IMR-90 (cell line): ENCODE measurements around the gene MAP1LC3B. TPM values are rescaled to one million over a fixed set of nuclear protein-coding genes. Genes with fewer than 3 reads are reported as not detected.

Experiments
- ATAC-seq: fragments of 200-7000 bp; cut with Tn5 transposase; 2 replicates; pipeline ENCODE4 v1.9.1; 2020; ENCODE audit warnings: low read depth, mild to moderate bottlenecking, moderate library complexity
- BruUV-seq: library from RNA; stranded (reverse); fragments of 400-500 nt; replicated peaks from 2 replicates; lab custom pipeline; 2021; lab: Mats Ljungman, UMichigan
- CTCF ChIA-PET: fragments of 300-600 bp; formaldehyde crosslinking; extraction: SDS; loops from one replicate; lab custom pipeline; 2021; ENCODE audit warnings: antibody characterized with exemption; lab: Yijun Ruan, JAX
- POLR2A ChIA-PET: fragments of 300-600 bp; sonication (Branson Sonifier 250); formaldehyde crosslinking; loops from one replicate; lab custom pipeline; 2022; ENCODE audit warnings: antibody characterized with exemption; ENCODE audit not compliant: unreplicated experiment; lab: Charles Lee
- DNase-seq: peaks from one replicate; pipeline ENCODE4 v3.0.0; 2013
- H2AFZ ChIP-seq: replicated peaks from 2 replicates; pipeline ENCODE3; 2013; ENCODE audit warnings: low read length, mild to moderate bottlenecking; ENCODE audit not compliant: poor library complexity
- H2AK5ac ChIP-seq: 2 replicates; pipeline ENCODE4 v1.6.1; 2013; ENCODE audit warnings: low read depth, low read length, inconsistent platforms
- H2AK9ac ChIP-seq: replicated peaks from 2 replicates; pipeline ENCODE3; 2013; ENCODE audit warnings: mild to moderate bottlenecking, low read depth, low read length, moderate library complexity; ENCODE audit not compliant: poor library complexity
- H2BK120ac ChIP-seq: 2 replicates; pipeline ENCODE4 v1.6.1; 2013; ENCODE audit warnings: low read depth, low read length, inconsistent platforms
- H2BK15ac ChIP-seq: 3 replicates; pipeline ENCODE4 v1.6.1; 2013; ENCODE audit warnings: low read depth, low read length, inconsistent platforms
- H2BK20ac ChIP-seq: 2 replicates; pipeline ENCODE4 v1.6.1; 2013; ENCODE audit warnings: low read depth, mild to moderate bottlenecking, inconsistent platforms, low read length, moderate library complexity
- H2BK5ac ChIP-seq: 2 replicates; pipeline ENCODE4 v1.6.1; 2013; ENCODE audit warnings: mild to moderate bottlenecking, low read depth, low read length, inconsistent platforms; ENCODE audit not compliant: poor library complexity, severe bottlenecking
- H3K14ac ChIP-seq: replicated peaks from 2 replicates; pipeline ENCODE4 v1.6.1; 2013; ENCODE audit warnings: low read depth, low read length, inconsistent platforms
- H3K18ac ChIP-seq: 2 replicates; pipeline ENCODE4 v1.6.1; 2013; ENCODE audit warnings: low read depth, low read length, control low read depth
- H3K23ac ChIP-seq: 2 replicates; pipeline ENCODE4 v1.6.1; 2013; ENCODE audit warnings: low read depth, low read length, inconsistent platforms
- H3K27ac ChIP-seq: 2 replicates; pipeline ENCODE4 v1.5.1; 2013; ENCODE audit warnings: mild to moderate bottlenecking, control low read depth, low read length; ENCODE audit not compliant: insufficient read depth
- H3K27me3 ChIP-seq: 2 replicates; pipeline ENCODE4 v1.6.1; 2013; ENCODE audit warnings: low read length; ENCODE audit not compliant: control insufficient read depth, insufficient read depth
- H3K36me3 ChIP-seq: 2 replicates; pipeline ENCODE4 v1.6.1; 2013; ENCODE audit warnings: low read length, mixed read lengths; ENCODE audit not compliant: control insufficient read depth, insufficient read depth
- H3K4ac ChIP-seq: 2 replicates; pipeline ENCODE4 v1.6.1; 2013; ENCODE audit warnings: low read depth, low read length, inconsistent platforms
- H3K4me1 ChIP-seq: 2 replicates; pipeline ENCODE4 v1.6.1; 2013; ENCODE audit warnings: low read length, mixed read lengths; ENCODE audit not compliant: control insufficient read depth, insufficient read depth
- H3K4me2 ChIP-seq: 2 replicates; pipeline ENCODE4 v1.6.1; 2013; ENCODE audit warnings: low read depth, mild to moderate bottlenecking, control low read depth, low read length, moderate library complexity
- H3K4me3 ChIP-seq: 2 replicates; pipeline ENCODE4 v1.5.1; 2013; ENCODE audit warnings: low read depth, mild to moderate bottlenecking, control low read depth, low read length, moderate library complexity; ENCODE audit not compliant: insufficient read depth
- H3K56ac ChIP-seq: 2 replicates; pipeline ENCODE4 v1.6.1; 2013; ENCODE audit warnings: low read length, inconsistent platforms; ENCODE audit not compliant: insufficient read depth; ENCODE audit errors: extremely low read depth
- H3K79me1 ChIP-seq, 2 experiments: 2 replicates each; pipeline ENCODE4 v1.6.1; 2013; ENCODE audit warnings: low read length in 2 of 2, inconsistent platforms in 1 of 2, low read depth in 1 of 2
- H3K9ac ChIP-seq: 2 replicates; pipeline ENCODE4 v1.6.1; 2013; ENCODE audit warnings: low read depth, low read length, control low read depth
- H3K9me1 ChIP-seq: 2 replicates; pipeline ENCODE4 v1.6.1; 2013; ENCODE audit warnings: low read length, inconsistent platforms; ENCODE audit not compliant: insufficient read depth
- H3K9me3 ChIP-seq: 2 replicates; pipeline ENCODE4 v1.6.1; 2013; ENCODE audit warnings: low read length; ENCODE audit not compliant: control insufficient read depth, insufficient read depth
- H4K20me1 ChIP-seq: 2 replicates; pipeline ENCODE4 v1.6.1; 2013; ENCODE audit warnings: low read length, inconsistent platforms; ENCODE audit not compliant: insufficient read depth
- H4K5ac ChIP-seq: 2 replicates; pipeline ENCODE4 v1.6.1; 2013; ENCODE audit warnings: mild to moderate bottlenecking, low read depth, low read length, control low read depth
- H4K8ac ChIP-seq, 2 experiments: 2 replicates each; pipeline ENCODE4 v1.6.1; 2013; ENCODE audit warnings: low read depth in 2 of 2, low read length in 2 of 2, control low read depth in 1 of 2, inconsistent platforms in 1 of 2
- H4K91ac ChIP-seq: 2 replicates; pipeline ENCODE4 v1.6.1; 2013; ENCODE audit warnings: low read depth, low read length, inconsistent platforms; ENCODE audit not compliant: insufficient read depth
- BHLHE40 ChIP-seq: fragments of 150-350 bp; IDR thresholded peaks from 2 replicates; pipeline ENCODE4 v1.6.1; 2016; ENCODE audit warnings: mild to moderate bottlenecking, low read depth, low read length
- CEBPB ChIP-seq: IDR thresholded peaks from 2 replicates; pipeline ENCODE4 v1.6.1; 2012; ENCODE audit warnings: low read depth, low read length, improper control_type of control experiment
- CHD1 ChIP-seq: IDR thresholded peaks from 2 replicates; pipeline ENCODE4 v1.6.1; 2012; ENCODE audit warnings: low read depth, low read length, improper control_type of control experiment
- CTCF ChIP-seq: conservative IDR thresholded peaks from 2 replicates; pipeline ENCODE4 v1.5.1; 2012; ENCODE audit warnings: mild to moderate bottlenecking, low read depth, low read length, improper control_type of control experiment
- ELK1 ChIP-seq: fragments of 150-350 bp; IDR thresholded peaks from 2 replicates; pipeline ENCODE4 v1.6.1; 2016; ENCODE audit warnings: low read depth, mild to moderate bottlenecking, low read length, moderate library complexity, borderline replicate concordance
- FOS ChIP-seq: fragments of 150-350 bp; IDR thresholded peaks from 2 replicates; pipeline ENCODE4 v1.6.1; 2016; ENCODE audit warnings: low read depth, low read length
- MAFK ChIP-seq: IDR thresholded peaks from 2 replicates; pipeline ENCODE4 v1.6.1; 2012; ENCODE audit warnings: low read depth, low read length, improper control_type of control experiment
- MAZ ChIP-seq: IDR thresholded peaks from 2 replicates; pipeline ENCODE4 v1.6.1; 2012; ENCODE audit warnings: low read depth, mild to moderate bottlenecking, low read length, improper control_type of control experiment, moderate library complexity, borderline replicate concordance
- MXI1 ChIP-seq: IDR thresholded peaks from 2 replicates; pipeline ENCODE4 v1.6.1; 2012; ENCODE audit warnings: low read depth, mild to moderate bottlenecking, low read length, moderate library complexity, borderline replicate concordance
- NFE2L2 ChIP-seq: fragments of 150-350 bp; IDR thresholded peaks from 2 replicates; pipeline ENCODE4 v1.6.1; 2016; ENCODE audit warnings: low read depth, mild to moderate bottlenecking, low read length
- POLR2A ChIP-seq: IDR thresholded peaks from 2 replicates; pipeline ENCODE4 v1.6.1; 2012; ENCODE audit warnings: mild to moderate bottlenecking, low read depth, low read length
- RAD21 ChIP-seq: IDR thresholded peaks from 2 replicates; pipeline ENCODE4 v1.6.1; 2012; ENCODE audit warnings: low read length, improper control_type of control experiment
- RCOR1 ChIP-seq: IDR thresholded peaks from 2 replicates; pipeline ENCODE4 v1.6.1; 2012; ENCODE audit warnings: mild to moderate bottlenecking, low read length, improper control_type of control experiment; ENCODE audit not compliant: insufficient replicate concordance
- RFX5 ChIP-seq: IDR thresholded peaks from 2 replicates; pipeline ENCODE4 v1.8.0; 2012; ENCODE audit warnings: low read depth, mild to moderate bottlenecking, low read length, moderate library complexity
- SMC3 ChIP-seq: fragments of 150-350 bp; IDR thresholded peaks from 2 replicates; pipeline ENCODE4 v1.6.1; 2016; ENCODE audit warnings: low read depth, mild to moderate bottlenecking, antibody characterized with exemption, low read length, moderate library complexity
- USF2 ChIP-seq: fragments of 150-350 bp; IDR thresholded peaks from 2 replicates; pipeline ENCODE4 v1.6.1; 2017; ENCODE audit warnings: mild to moderate bottlenecking, antibody characterized with exemption, low read length, low read depth
- WGBS, 2 experiments: methylation state at CpG; one replicate each; pipeline versions ENCODE4 v1.1.5 to v1.1.7; 2013; ENCODE audit warnings: missing lambda C conversion rate in 2 of 2; ENCODE audit not compliant: insufficient read length in 1 of 2; ENCODE audit errors: extremely low coverage in 2 of 2; 5-methylcytosine and 5-hydroxymethylcytosine counted together
- dilution Hi-C: fragments of 300-500 bp; cut with HindIII; formaldehyde crosslinking; loops from one replicate; pipeline ENCODE4 v1.14.3; 2018; ENCODE audit warnings: low sequenced_read_pairs; ENCODE audit not compliant: unreplicated experiment
- in situ Hi-C: fragments of 300-500 bp; cut with MboI; formaldehyde crosslinking; loops from 3 replicates; pipeline ENCODE4 v1.14.3; 2019; ENCODE audit warnings: low sequenced_read_pairs, inconsistent platforms, mixed read lengths
- intact Hi-C: fragments of 100-400 bp; cut with micrococcal nuclease; formaldehyde crosslinking; loops from 2 replicates; pipeline ENCODE4 v1.10.0; 2022
- polyA plus RNA-seq, 3 experiments: library from polyadenylated mRNA; depleted of rRNA; stranded (reverse); fragments of >200 nt; gene quantifications; 2 replicates each; pipeline ENCODE4 v1.2.3, GENCODE V29; 2012; ENCODE audit warnings: low replicate concordance in 1 of 3
- total RNA-seq: library from RNA; depleted of rRNA; stranded (reverse); fragments of >200 nt; gene quantifications from 2 replicates; pipeline ENCODE4 v1.2.3, GENCODE V29; 2012

MAP1LC3B gene
- total and polyA plus RNA-seq, 2 of the 4 experiments (the other 2 are of a cell fraction): 23.5 to 57.7 TPM

GRCh38 chr16:87356491-87356853 lies 35.7 kb upstream of the MAP1LC3B start:
- Histone ChIP-seq H2AK5ac (no peak overlapping the region), H3K23ac (no peak overlapping the region), H3K9me3 (no peaks in the 10 kb centered on the region), H3K4me1 (no peaks in the 10 kb centered on the region), H2BK120ac (no peak overlapping the region), H3K4me2 (no peak overlapping the region), H2AK9ac (no peak overlapping the region), H4K20me1 (peaks cover 19% of the 10 kb centered on the region; the same call in 1 of the 2 replicates), H3K36me3 (peaks cover 26% of the 10 kb centered on the region), H3K4ac (no peak overlapping the region), H4K5ac (no peak overlapping the region), H2BK5ac (no peak overlapping the region), H3K27ac (no peak overlapping the region), H4K8ac (no peak overlapping the region), H3K9me1 (peaks cover 5% of the 10 kb centered on the region; the same call in 1 of the 2 replicates), H4K91ac (no peak overlapping the region), H3K14ac (no peak overlapping the region), H3K4me3 (no peak overlapping the region), H2BK20ac (no peak overlapping the region), H3K27me3 (no peaks in the 10 kb centered on the region), H3K79me1 (peaks cover under 1 to 38% of the 10 kb centered on the region in 2 experiments; a peak in 3 of 4 replicates), H3K56ac (no peak overlapping the region), H3K9ac (no peak overlapping the region), H2BK15ac (no peak overlapping the region), H2AFZ (no peak overlapping the region), H3K18ac (no peak overlapping the region)
- CTCF ChIA-PET: no interaction called here
- ATAC-seq (no peak), DNase-seq (no peak)
- no TSS peak for BruUV-seq
- POLR2A ChIA-PET: interaction anchor here (0.7 kb wide), 1 partner anchor 30 kb away, joined by 8 read pairs; no protein-coding TSS in a partner anchor
- intact Hi-C loops: no loop called here
- in situ Hi-C loops: no loop called here
- WGBS, 2 experiments: 89% methylated on average over 1 of the region's 8 CpGs; no CpG with 5 or more reads in 1 of the 2 experiments
- no peak for TF ChIP-seq RFX5
- TF ChIP-seq CTCF: no peak
- no peak for TF ChIP-seq POLR2A
- TF ChIP-seq MAFK: no peak
- TF ChIP-seq BHLHE40: no peak
- no peak for TF ChIP-seq FOS
- TF ChIP-seq USF2: no peak
- TF ChIP-seq MAZ: no peak
- TF ChIP-seq MXI1: no peak
- no peak for TF ChIP-seq CHD1
- no peak for TF ChIP-seq RAD21
- no peak for TF ChIP-seq RCOR1
- TF ChIP-seq SMC3: no peak
- no peak for TF ChIP-seq NFE2L2
- TF ChIP-seq CEBPB: no peak
- TF ChIP-seq ELK1: no peak
- dilution Hi-C loops: no loop called here
